GM11168 (cell line): ENCODE measurements around the gene JAK1.

ENCODE experiments used
- in situ Hi-C: fragments of 300-500 bp; cut with MboI; formaldehyde crosslinking; loops from one replicate; pipeline ENCODE4 v1.12.0; 2022; ENCODE audit warnings: low sequenced_read_pairs; ENCODE audit not compliant: unreplicated experiment

The JAK1 gene

DNA sequence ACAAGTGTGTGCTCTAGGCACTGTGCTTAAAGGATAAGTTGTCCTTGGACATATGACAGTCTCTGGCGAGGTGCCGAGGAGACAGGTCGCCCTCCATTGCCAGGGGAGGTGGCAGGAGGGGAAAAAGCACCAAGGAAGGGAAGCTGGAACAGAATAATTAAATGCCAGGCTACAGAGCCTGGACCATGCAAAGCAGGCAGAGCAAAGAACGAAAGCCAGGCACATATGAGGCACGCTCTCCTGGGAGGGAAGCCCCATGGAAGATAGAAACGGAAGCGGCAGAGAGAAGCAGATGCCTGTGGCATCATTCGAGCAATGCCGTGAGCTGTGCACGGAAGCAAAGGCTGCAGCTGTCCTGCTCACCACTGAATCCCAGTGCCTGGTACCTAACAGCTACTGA, 91.2 kb downstream of the JAK1 start:
- in situ Hi-C loops = no loop called here

DNA sequence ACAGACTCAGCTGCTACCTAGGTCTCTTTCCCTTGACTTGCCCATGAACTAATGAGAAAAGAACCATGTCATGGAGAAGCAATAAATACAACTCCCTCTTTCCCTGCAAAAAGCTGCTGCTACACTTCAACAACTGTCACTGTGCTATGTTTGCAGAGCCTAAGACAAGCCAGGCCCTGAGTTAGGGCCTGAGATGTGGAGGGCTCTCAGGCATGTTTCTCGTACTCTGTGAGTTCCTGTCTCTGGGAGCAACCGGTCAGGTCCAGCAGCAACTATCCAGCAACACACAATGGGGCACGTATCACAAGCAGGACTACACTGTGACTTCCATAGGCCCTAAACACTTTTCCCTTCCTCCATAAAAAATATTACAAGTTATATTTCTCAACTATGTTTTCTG, 91.7 kb downstream of the JAK1 start:
- in situ Hi-C loops = no loop called here

DNA sequence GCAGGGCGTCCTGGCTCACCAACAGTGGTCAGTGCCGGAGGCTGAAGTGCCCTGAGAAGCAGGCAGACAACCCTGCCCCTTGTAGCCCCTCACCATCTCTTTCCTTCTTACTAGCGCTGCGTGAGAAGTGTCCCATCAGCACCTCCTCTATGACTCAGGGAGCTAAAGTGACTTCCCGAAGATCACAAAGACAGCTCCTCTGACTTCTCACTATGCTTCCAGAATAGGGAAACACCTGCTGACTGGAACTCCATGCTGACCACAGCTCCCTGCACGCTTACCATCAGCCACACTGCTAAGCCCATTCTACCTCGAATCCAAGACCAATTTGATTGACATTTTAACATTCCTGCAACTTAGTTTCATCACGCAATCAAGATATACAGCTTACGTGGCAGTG, 92.8 kb downstream of the JAK1 start:
- in situ Hi-C loops = no loop called here

DNA sequence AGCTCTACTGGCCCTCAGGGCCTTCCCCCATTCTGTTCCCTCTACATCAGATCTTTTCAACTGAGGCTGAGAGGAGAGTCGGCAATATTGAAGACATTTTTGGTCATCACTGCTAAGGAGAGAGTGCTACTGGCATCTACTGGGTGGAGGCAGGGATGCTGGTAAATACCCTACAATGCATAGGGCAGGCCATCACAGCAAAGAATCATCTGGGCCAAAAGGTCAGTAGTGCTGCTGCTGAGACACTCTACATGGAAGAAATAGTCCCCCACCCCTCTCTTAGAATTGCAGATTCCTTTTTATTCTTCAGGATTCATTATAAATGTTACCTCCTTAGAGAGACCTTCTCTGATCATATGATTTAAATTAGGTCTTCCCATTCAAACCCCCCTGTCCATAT, 94.3 kb downstream of the JAK1 start:
- in situ Hi-C loops = no loop called here

DNA sequence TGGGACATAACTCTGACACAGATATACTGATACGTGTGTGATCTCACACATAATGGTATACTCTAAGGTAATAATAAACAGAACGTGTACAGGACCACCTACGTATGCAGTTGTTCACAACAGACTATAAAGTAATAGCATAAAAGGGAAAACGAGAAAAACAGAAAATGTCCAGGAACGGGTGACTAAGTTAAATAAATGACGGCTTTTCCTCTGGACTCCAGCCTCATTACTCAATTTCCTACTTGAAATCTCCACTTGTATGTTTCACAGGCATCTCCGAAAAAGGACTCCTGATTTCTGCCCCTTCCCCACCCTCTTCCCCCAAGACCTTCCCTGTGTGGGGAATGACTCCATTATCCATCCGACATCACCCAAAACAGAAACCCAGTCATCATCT, 95.1 kb downstream of the JAK1 start:
- in situ Hi-C loops = no loop called here

DNA sequence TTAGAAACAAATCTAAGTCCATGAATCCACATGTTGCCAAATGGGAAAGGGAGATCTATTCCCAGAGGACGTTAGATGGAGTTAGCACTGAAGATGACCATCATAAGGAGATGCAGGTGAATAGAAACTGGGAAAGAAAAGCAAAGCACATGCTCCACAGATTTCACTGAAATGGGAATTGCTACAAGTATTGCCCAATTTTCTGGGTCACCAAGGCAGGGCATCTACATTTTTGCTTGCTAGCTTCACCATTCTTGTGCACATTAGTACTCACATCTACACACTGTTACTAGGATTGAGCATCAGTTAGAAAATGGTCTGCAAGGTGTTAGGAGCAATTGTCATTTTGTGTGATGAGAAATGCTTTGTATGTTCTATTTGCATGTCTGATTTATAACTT, 99.1 kb downstream of the JAK1 start:
- in situ Hi-C loops = loop anchor here (5.0 kb wide), 1 partner anchor 85 kb away; no protein-coding TSS in a partner anchor

DNA sequence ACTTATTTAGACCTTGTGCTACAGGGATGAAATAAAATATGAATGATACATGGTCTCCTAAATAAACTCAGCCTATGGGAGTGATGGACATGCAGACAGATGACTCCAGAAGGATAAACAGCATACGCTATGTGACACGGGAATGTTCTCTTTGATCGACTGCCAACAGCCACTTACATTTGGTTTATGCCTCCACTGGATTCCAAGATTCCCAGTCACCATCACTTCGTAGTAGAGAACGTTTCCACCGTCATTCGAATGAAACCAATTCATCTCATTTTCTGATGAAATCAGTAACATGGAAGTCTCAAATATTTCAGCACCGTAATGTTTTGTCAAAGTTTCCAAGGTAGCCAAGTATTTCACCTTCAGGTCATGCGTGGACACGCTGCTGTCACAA, 99.7 kb downstream of the JAK1 start:
- in situ Hi-C loops = loop anchor here (5.0 kb wide), 1 partner anchor 86 kb away; no protein-coding TSS in a partner anchor

DNA sequence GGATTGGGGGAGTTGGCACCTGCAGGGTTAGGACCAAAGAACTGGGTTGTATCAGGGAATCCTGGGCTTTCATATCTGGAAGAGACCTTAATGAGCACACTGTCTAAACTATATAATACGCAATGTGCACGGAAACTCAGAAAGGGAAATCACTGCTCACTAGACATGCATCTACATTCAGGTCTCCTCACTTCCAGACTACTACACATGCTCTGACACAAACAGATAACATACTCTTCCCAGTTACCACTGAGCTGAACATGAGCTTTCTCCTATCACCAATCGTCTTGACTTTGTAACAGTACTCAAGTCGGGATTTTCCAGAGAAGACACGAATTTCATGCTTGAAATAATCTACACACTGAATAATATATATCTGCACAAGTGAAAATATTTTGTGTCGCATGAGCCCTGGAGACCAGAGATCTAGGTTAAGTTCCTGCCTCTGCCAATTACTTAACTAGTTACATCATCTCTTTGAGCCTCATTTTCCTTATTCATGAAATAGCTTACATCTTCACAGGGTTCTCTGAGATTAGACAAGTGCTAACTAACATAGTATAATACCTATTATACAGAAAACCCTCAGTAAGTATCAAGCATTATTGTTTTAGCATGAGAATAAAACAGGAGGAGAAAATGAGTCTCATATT, 101.1 kb downstream of the JAK1 start:
- in situ Hi-C loops = loop anchor here (5.0 kb wide), 1 partner anchor 87 kb away; no protein-coding TSS in a partner anchor

DNA sequence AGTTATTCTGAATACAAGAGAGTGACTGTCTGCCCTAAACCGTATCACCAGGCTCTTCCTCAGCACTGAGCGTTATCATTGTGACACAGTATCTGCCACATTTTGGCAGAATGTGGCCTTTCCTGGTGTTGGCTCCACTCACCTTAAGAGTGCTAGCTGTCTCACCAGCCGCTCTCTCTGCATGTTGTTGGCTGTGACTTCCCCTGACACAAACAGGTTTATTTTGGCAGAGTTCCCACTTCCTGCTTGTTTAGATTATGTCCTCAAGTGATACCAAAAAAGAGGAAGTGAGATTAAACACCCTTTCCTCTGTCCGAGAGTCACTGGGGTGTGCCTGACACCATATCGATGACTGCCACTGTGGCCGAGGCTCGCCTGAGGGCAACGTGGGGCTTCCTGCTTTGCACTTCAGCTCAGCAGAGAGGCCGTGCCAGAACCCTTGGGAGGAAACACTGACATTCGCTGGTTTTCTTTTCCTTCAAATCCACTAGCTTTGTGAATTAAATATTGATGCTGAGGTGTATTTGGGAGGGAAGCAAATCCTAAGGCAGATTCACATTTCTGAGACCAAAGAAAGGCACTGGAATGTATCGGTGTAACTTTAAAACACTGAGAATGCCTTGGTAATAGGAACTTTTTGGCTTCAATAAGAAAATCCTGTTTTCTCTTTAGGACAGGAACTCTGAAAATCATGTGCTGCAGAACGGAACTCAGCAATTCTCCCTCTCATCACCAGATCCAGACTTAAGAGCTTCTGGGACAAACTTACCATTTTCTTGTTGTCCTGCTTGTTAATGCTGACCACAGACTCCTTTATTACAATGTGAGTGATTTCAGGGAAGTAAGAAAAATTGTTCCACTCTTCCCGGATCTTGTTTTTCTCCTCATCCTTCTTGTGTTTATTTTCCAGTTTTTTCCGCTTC, 102.1 kb downstream of the JAK1 start:
- in situ Hi-C loops = no loop called here

DNA sequence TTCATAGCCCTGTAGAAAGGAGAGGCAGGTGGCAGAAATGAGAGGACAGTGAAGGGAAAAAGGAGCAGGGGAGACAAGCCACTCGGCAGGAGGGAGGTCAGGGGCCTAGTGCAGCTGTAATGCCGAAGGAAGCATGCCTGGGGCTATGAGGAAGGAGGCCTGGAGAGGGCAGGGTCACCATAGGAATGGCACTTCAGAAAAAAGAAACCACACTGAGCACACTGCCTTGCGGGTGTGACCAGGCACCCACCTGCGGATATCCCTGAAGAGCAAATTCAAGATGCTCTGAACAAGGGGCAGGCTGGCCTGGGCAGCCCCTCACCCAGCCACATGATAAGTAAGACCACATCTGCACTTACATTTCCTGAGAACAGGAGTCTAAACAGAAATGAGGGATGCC, 104.7 kb downstream of the JAK1 start:
- in situ Hi-C loops = no loop called here

DNA sequence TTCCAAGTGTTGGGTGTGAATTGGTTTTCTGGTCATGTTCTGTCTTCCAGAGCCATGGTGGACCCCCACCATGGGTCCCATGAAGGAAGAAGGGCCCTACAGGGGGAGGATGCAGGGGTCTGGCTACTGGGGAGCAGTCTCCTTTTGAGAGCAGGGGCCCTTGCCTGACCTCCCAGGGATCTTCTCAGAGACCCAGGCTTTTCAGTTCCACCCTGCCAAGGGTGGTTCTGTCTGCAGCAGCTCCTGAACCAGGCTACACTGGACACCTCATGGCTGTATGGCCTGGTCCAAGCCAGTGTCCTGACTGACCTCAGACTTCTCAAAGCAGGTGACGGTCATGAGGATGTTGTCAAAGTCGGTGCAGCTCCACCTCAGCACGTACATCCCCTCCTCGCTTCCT, 109.0 kb downstream of the JAK1 start:
- in situ Hi-C loops = no loop called here

DNA sequence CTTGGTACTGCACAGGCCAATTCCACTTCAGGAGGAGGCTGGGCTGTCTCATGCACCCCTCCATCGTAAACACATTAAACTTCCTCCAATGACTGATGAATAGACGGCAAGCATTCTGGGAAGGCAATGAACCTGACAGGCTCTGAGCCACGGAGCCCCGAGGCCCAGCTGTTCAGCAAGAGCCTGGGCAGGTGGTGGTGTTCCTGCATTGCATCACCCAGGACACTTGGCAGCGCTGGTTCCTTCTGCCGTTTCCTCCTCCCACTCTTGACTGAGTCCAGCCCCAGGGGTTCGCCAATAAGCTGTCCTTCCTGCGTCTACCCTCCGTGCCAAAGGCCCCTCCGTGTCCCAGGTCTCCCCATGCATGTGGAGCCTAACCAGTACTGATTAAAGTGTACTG, 109.8 kb downstream of the JAK1 start:
- in situ Hi-C loops = no loop called here

DNA sequence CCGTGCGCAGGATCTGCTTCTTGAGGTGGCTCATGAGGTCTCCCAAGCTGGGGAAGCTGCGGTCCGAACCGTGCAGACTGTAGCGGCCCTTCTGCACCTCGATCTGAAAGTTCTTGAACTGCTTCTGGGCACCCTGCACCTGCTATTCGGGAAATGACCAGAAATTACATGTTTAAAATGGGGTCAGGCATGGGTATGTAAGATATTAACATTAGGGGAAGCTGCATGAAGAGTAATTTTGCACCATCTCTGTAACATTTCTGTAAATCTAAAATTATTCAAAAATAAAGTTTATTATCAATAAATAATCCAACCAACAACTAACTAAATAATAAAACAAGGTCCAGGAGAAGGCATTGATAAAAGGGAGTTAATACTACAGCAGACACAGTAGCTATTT, 110.8 kb downstream of the JAK1 start:
- in situ Hi-C loops = no loop called here

DNA sequence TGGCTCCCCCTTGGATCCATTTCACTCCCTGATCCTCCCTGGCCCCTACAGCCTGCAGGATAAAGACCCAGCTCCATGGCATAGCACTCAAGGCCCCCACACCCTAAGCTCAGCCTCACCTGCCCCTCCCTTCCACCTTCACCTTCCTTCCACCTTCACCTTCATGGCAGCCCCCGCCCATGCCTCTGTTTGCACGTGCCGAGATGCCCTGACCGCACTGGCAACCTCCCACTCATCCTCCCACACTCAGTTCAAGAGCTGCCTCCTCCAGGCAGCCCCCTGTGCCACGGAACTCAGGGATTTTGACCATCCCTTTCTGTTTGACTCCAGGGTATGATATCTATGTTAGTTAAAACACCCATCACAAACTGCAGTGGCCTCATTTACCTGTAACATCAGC, 111.7 kb downstream of the JAK1 start:
- in situ Hi-C loops = no loop called here

DNA sequence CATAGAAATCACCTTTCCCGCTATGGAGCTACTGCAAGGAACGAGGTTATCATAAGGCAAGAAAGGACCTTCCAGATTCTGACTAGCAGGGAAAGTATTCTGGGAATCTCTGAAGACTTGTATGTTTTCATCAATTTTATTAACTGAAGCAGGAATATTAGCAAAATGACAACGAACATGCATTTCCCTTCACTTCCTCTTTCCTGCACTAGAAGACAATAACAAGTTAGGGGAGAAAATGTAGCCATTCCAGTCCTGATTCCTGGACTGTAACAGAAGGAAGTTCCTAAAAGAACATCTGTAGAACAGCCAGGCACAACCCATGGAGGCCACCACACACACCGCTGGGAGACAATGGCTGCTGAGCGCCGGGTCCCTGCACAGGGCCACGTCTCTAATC, 114.7 kb downstream of the JAK1 start:
- in situ Hi-C loops = no loop called here

DNA sequence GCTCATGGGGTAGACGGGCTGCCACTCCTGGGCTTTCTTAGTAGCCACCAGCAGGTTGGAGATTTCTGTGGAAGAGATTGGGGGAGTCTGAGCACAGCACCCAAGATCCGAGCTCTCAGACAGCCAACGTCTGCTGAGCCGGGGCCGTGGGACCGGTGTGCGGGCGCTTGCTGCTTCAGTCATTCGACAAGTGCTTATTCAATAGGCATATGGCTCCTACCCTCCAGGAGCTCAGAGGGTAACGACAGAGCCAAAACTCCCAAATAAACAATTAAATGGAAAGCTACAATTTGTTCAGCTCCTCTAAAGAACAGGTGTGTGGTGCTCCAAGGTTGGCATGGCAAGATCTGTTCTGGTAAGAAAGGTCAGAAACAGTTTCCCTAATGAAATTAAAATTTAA, 115.5 kb downstream of the JAK1 start:
- in situ Hi-C loops = no loop called here

DNA sequence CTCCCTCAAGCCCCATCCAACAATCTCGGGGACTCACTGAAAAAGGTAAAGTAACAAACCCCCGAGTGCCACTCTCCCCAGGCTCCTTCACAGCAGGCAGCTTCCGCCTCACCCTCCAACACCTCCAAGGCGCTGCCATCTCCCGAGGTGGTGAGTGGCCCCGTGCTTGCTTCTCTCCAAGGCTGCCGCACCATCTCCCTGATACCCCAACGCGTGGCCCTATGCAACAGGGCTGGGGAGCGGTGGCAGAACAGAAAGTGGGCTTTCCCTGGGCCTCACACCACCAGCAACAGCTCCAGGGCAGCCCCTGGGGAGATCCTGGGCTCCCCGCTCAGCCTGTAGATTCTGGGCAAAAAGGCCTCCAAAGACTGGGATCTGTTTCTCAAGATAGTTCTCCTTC, 116.4 kb downstream of the JAK1 start:
- in situ Hi-C loops = loop anchor here (25.0 kb wide), 1 partner anchor 588 kb away; no protein-coding TSS in a partner anchor

DNA sequence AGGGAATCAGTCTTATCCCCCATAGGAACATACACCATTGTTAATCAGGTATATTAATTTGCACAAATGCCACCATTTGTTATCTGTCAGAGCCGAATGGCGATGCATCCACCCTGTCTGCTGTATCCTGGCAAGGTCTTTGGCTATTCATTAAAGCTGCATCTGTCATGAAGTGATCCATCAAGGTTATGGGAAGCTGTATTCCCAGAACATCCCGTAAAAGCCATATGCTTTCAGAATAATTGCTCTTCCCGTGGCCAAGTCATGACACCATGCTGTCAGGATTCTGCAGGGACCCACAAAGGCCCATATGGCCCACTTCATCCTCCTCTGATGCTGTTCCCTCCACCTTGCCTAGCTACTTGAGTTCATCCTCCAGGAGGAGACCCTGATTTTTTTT, 117.5 kb downstream of the JAK1 start:
- in situ Hi-C loops = loop anchor here (25.0 kb wide), 1 partner anchor 587 kb away; no protein-coding TSS in a partner anchor

DNA sequence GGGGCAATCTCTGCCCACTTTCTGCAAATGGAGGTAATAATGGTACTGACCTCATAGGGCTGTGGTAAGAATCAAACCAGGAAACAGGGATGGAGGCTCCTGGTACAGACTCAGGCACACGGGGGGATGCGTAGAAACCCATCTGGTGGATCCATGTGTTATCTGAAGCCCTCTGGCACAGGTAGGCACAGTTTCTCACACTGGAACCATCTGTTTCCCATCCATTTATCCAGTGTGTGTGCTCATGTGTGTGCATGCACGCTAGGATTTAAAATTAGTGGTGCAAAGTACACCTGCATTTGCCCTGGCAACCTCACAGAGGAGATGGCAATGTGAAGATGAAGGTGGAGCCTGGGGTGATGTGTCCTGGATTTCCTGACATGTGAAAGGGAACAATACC, 118.2 kb downstream of the JAK1 start:
- in situ Hi-C loops = loop anchor here (25.0 kb wide), 1 partner anchor 586 kb away; no protein-coding TSS in a partner anchor

DNA sequence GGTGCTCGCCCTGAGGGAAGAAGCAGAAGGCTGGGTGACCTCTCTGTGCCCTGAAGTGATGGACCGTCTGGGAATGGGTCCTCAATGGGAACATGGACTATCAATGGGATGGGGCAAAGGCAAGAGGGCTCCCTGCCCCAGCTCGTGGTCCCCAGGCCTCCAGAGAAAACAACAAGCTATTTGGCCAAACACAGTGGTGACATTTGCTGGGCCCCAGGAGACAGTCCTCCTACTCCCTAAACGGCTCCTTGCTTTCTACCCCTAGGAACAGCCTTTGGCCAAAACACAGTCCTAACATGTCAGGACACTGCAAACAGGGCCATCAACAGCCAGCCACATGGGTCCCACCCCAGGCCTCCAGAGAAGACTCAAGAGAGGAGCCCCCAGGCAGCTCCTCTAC, 118.7 kb downstream of the JAK1 start:
- in situ Hi-C loops = loop anchor here (25.0 kb wide), 1 partner anchor 585 kb away; no protein-coding TSS in a partner anchor
